Body of pancreas (tissue), 4 donors: ENCODE data around the gene PTX4.

Experiments used
- CTCF ChIP-seq, 7 experiments: fragments of 450-650 bp in 4 of 7; fragments of 200-600 bp in 3 of 7; sonication (generic) in 3 of 7; IDR thresholded peaks; one replicate each; pipeline ENCODE4 v1.5.1; 2016 to 2019; ENCODE audit warnings: antibody characterized with exemption in 7 of 7
- POLR2A ChIP-seq, 3 donors: fragments of 450-650 bp; IDR thresholded peaks; one replicate each; pipeline ENCODE4 v1.6.1; 2016; ENCODE audit warnings: antibody characterized with exemption in 3 of 3, mild to moderate bottlenecking in 2 of 3

DNA sequence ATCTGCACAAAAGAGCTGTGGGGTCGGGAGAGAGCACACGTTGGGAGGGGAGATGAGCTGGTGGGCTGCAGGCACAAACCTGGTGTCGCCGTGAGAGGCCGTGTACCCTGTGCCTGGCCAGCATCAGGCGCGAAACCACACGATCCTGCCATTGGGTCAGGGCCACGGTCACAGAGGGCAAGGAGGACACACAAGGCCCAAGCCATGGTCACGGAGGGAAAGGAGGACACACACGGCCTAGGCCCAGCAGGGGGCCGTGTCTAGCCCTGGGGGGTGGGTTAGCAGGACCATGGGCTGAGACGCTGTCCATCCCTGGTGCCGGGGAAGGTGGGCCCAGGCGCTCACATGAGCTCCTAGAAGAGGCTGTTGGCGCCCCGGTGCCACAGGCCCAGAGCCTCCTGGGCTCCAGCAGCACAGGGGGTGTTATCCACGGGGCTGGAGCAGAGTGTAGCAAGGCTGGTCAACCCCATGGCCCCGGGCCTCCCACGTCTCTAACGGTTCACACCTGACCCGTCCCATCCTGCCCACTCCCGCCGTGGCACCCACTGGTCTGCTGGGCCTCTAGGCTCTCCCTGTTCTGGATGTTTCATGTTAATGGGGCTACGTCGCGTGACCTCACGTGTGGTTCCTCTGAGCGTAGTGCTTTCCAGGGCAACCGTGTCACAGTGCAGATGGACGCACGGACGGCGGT lies 36.9 kb downstream of the PTX4 start:
- TF ChIP-seq CTCF (IDR thresholded peaks at IDR 0.05) (no peak), POLR2A (IDR thresholded peaks at IDR 0.05) (no peak)
